PFSK-1 (cell line): ENCODE data around the gene NPPA.

Experiments
- FOXP2 ChIP-seq: optimal IDR thresholded peaks from 2 replicates; pipeline ENCODE3; 2011; ENCODE audit warnings: borderline replicate concordance, control low read depth, inconsistent platforms; ENCODE audit not compliant: insufficient read depth; ENCODE audit errors: extremely low read length, extremely low read depth
- POLR2AphosphoS5 ChIP-seq: IDR thresholded peaks from 2 replicates; pipeline ENCODE4 v1.6.1; 2012; ENCODE audit warnings: low read depth, mild to moderate bottlenecking, control low read depth, low read length, moderate library complexity
- REST ChIP-seq, 2 experiments: IDR thresholded peaks; 2 replicates each; pipeline versions ENCODE4 v1.6.1 to v1.8.0; 2011 to 2012; ENCODE audit warnings: low read depth in 2 of 2, low read length in 2 of 2, control low read depth in 1 of 2, inconsistent platforms in 1 of 2, mild to moderate bottlenecking in 1 of 2, moderate library complexity in 1 of 2; ENCODE audit not compliant: insufficient read depth in 1 of 2
- SIN3A ChIP-seq: IDR thresholded peaks from 2 replicates; pipeline ENCODE4 v1.6.1; 2012; ENCODE audit warnings: mild to moderate bottlenecking, low read length, moderate library complexity, borderline replicate concordance; ENCODE audit not compliant: insufficient read depth
- TAF1 ChIP-seq: IDR thresholded peaks from 2 replicates; pipeline ENCODE4 v1.6.1; 2012; ENCODE audit warnings: low read length, control low read depth, borderline replicate concordance; ENCODE audit not compliant: insufficient read depth

Gene NPPA

GRCh38 chr1:11802973-11803885, 44.4 kb downstream of the NPPA start:
- TF ChIP-seq REST (IDR thresholded peaks at IDR 0.05; ENCODE audit: insufficient read depth in 1 of 2, low read depth in 2 of 2, low read length in 2 of 2): no peak
- TF ChIP-seq POLR2AphosphoS5: peak; percentile 66; the same call in 1 of the 2 replicates
- 0 out of 2 replicates have a peak, but pooled peaks have one; percentile 52 for TF ChIP-seq TAF1
- 0 out of 2 replicates have a peak, but pooled peaks have one; percentile 32 for TF ChIP-seq SIN3A
- peak; percentile 18 for TF ChIP-seq FOXP2

- TF ChIP-seq POLR2AphosphoS5: no peak
- no peak for TF ChIP-seq SIN3A
- TF ChIP-seq REST (IDR thresholded peaks at IDR 0.05; ENCODE audit: insufficient read depth in 1 of 2, low read depth in 2 of 2, low read length in 2 of 2): no peak
- TF ChIP-seq TAF1: no peak
- no peak for TF ChIP-seq FOXP2
These were observed 45.0 kb downstream of the NPPA start for GRCh38 chr1:11802616-11802972.

- no peak for TF ChIP-seq FOXP2
- no peak for TF ChIP-seq REST (IDR thresholded peaks at IDR 0.05; ENCODE audit: insufficient read depth in 1 of 2, low read depth in 2 of 2, low read length in 2 of 2)
- TF ChIP-seq TAF1: no peak
- no peak for TF ChIP-seq SIN3A
- TF ChIP-seq POLR2AphosphoS5: no peak
These were observed 46.7 kb downstream of the NPPA start for GRCh38 chr1:11800756-11801433.

- TF ChIP-seq TAF1: no peak
- no peak for TF ChIP-seq SIN3A
- TF ChIP-seq POLR2AphosphoS5: no peak
- TF ChIP-seq REST (IDR thresholded peaks at IDR 0.05; ENCODE audit: insufficient read depth in 1 of 2, low read depth in 2 of 2, low read length in 2 of 2): no peak
- TF ChIP-seq FOXP2: no peak
These were observed 47.2 kb downstream of the NPPA start for GRCh38 chr1:11800391-11800755.
